OCI-LY7 (cell line): ENCODE data around the gene GLI3.

Experiments used
- EZH2phosphoT487 ChIP-seq: fragments of 200-600 bp; sonication (generic); IDR thresholded peaks from 2 replicates; pipeline ENCODE4 v1.6.1; 2018; ENCODE audit warnings: low read depth, borderline replicate concordance, mild to moderate bottlenecking, mixed run types, antibody characterized with exemption, low read length, moderate library complexity, mixed read lengths
- TF ChIP-seq, protein P1 (sequence below): fragments of 200-600 bp; sonication (generic); conservative IDR thresholded peaks from 2 replicates; pipeline ENCODE4 v1.5.1; 2014; ENCODE audit warnings: mild to moderate bottlenecking, antibody characterized with exemption, low read length, moderate library complexity, mixed read lengths

DNA sequence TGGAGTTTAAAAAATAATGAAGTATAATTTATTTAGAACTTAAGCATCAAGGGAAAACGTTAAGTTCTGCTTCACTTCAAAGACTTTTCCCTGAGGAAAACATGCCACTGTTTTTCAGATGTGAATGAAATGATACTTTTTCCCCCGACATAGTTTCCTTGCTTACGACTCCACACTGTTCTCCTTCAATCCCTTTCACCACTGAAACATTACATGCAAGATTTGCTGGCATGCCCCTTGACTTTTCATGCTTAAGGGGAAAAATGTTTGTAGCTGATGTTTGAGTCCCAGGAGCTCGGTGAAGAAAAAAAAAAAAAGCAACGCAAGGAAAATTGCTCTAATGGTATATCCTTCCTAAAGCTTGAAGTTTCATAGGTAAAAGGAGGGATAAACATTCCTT, 10.0 kb downstream of the GLI3 start:
- TF ChIP-seq, protein P1, sequence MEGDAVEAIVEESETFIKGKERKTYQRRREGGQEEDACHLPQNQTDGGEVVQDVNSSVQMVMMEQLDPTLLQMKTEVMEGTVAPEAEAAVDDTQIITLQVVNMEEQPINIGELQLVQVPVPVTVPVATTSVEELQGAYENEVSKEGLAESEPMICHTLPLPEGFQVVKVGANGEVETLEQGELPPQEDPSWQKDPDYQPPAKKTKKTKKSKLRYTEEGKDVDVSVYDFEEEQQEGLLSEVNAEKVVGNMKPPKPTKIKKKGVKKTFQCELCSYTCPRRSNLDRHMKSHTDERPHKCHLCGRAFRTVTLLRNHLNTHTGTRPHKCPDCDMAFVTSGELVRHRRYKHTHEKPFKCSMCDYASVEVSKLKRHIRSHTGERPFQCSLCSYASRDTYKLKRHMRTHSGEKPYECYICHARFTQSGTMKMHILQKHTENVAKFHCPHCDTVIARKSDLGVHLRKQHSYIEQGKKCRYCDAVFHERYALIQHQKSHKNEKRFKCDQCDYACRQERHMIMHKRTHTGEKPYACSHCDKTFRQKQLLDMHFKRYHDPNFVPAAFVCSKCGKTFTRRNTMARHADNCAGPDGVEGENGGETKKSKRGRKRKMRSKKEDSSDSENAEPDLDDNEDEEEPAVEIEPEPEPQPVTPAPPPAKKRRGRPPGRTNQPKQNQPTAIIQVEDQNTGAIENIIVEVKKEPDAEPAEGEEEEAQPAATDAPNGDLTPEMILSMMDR, result no peak
- TF ChIP-seq EZH2phosphoT487, result no peak
